GM19023 (cell line): ENCODE measurements around the gene MAGEA6.
"Not testable (repeated sequence)": the region's sequence is repeated elsewhere in the genome, so short reads cannot be mapped to it uniquely, and the experiment has no call there.

ENCODE experiments used
- ATAC-seq: cut with Tn5 transposase; IDR thresholded peaks from one replicate; pipeline ENCODE4 v1.9.1; 2021; ENCODE audit warnings: mild to moderate bottlenecking, moderate library complexity; ENCODE audit not compliant: unreplicated experiment

The MAGEA6 gene, protein sequence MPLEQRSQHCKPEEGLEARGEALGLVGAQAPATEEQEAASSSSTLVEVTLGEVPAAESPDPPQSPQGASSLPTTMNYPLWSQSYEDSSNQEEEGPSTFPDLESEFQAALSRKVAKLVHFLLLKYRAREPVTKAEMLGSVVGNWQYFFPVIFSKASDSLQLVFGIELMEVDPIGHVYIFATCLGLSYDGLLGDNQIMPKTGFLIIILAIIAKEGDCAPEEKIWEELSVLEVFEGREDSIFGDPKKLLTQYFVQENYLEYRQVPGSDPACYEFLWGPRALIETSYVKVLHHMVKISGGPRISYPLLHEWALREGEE

DNA sequence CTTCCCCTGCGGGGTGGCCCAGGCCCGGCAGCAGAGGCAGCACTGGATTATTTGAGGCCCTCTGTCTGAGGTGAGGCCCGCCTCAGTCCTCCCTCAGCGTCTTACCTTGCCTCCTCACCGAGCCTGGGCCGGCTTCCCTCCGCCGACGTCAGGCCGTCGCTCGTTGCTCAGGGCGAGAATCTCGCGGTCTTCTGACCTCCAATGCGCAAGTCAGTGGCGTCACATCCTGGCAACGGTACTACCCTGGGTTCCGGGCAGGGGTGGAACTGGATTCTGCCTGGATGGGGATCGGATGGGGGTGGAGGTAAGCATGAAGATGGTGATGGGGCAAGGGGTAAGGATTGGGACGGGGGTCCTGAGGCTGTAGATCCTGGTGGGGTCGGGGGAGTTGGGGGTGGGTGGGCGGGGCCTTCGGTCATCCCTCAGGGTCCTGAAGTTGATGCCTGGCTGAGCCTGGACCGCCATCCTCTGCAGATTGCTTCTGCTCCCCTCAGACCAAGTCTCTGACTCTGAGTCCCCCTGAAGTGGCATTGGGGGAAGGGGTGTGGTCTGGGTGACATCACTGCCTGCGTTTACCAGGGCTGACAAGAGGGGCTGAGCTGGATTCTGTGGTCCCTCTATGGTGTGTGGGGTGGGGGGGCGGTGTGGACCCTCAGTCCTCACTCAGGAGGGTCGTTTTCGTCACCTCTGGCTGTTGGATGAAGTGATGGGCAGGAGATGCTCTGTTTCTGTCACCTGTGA, at the start of gene MAGEA6:
TSS of gene MAGEA6 (minus strand) at position 141 of the 741 bp plus-strand sequence. CDS start 2,039 bp downstream, outside the sequence.
- ATAC-seq: not testable (repeated sequence)

DNA sequence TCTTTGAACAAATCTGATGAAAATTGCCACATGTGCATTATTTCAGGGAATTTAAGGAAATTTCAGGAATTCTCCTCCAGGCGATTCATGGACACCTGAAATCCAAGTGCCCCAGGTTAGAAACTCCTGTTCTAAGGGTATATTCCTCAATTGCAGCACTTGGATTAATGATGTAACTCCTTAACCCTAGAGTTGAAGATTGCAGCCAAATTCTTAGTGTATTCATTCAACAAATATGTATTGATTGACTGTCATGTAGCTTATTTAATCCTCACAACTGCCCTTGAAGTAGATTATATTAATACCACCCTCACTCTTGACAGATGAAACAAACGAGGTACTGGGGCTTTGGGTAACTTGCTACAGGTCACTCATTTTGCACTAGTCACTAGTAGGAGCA, 49.8 kb upstream of the MAGEA6 start:
- ATAC-seq: no peak

- ATAC-seq: no peak
Measured at GRCh38 chrX:152818356-152818755, 48.9 kb upstream of the MAGEA6 start.

DNA sequence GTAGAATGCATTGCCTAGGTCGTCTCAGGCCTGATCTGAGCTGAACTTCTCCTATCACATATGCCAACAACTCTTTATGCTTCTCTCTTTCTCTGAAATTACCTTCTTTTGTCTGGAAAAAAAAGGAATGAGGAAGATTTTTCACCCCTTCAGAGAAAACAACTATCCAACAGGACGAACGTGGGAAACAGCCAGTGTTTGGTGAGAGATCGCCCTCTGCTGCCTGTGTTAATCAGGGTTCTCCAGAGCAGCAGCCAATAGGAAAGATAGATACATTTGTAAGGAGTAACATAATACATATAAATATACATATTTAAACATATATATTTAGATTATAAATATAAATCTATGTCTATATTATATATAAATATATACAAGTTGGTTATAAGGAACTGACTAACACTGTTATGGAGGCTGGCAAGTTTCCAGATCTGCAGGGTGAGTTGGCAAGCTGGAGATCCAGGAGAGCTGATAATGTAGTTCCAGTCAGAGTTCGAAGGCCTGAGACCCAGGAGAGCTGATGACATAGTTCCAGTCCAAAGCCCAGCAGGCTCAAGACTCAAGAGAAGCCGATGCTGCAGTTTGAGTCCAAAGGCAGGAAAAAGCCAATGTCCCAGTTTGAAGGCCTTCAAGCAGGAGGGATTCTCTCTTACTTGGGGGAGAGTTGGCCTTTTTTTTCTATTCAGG, 47.7 kb upstream of the MAGEA6 start:
- ATAC-seq: no peak

DNA sequence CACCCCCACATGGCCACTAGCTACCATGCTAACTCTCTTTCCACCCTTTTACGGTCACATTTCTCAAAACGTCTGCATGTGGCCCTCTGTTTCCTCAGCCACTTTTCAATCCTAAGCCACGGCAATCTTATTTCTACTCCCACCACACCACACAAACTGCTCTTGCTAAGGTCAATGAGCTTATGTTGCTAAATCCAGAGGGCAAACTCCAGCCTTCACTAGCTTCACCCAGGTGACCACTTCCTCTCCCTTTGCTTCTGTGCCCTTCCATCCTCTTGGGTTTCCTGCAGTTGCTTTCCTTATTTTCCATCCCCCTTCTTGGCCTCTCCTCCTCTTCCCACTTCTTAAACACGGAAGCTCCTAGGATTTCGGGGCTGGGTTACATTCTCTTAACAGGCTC, 44.6 kb upstream of the MAGEA6 start:
- ATAC-seq: no peak

- ATAC-seq: no peak
Measured at GRCh38 chrX:152813206-152813605, 43.7 kb upstream of the MAGEA6 start.

- ATAC-seq: no peak
Measured at GRCh38 chrX:152810403-152810802, 40.9 kb upstream of the MAGEA6 start.

GRCh38 chrX:152806035-152806434, 36.5 kb upstream of the MAGEA6 start:
- ATAC-seq: no peak

GRCh38 chrX:152798945-152799344, 29.5 kb upstream of the MAGEA6 start:
- ATAC-seq: no peak

DNA sequence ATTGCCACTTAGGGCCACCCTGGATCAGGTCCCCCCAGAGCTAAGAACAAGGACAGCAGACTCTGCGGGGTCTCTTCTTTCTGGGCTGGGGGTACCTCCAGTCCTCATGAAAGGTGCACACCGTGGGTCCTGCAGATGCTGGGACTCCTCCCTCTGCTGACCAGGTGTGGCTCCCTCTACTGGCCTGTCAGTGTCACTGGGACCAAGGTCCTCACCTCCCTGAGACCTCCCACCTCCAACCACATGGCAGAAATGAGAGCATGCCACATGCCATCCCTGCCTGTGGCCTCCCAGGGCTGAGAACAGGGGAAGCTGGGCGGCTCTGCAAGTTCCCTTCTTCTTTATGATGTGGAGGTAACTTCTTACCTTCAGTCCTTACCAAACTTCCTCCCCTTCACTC, 17.6 kb upstream of the MAGEA6 start:
- ATAC-seq: peak; percentile 90

DNA sequence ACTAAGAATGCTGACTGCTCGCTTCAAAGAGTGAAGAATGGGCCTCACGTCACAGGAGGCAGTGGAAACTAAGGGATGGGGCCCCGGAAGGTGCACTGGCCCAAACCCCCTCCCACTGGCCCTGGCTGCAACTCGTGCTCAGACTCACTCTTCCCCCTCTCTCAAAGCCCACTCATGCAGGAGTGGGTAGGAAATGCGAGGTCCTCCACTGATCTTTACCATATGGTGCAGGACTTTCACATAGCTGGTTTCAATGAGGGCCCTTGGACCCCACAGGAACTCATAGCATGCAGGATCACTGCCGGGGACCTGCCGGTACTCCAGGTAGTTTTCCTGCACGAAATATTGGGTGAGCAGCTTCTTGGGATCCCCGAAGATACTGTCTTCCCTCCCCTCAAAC, 2.9 kb downstream of the MAGEA6 start:
- ATAC-seq: not testable (repeated sequence)

DNA sequence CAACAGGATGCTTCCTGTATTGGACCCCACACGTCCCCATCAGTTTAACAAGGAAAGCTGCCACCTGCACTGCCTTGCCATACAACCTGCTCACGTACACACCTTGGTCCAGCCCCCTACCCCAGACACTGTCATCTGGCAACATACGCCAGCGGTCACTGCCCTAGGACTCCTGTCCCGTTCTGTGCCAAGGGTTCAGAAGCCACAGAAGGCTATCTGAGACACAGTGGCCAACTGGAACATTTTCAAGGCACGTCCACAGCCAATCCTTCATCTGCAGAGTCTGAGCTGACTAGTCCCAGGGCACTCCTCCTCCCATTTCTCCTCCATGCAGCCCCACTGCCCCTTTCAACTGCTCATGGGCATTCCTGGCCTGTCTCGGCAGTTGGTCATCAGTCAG, 7.9 kb downstream of the MAGEA6 start:
- ATAC-seq: not testable (repeated sequence)

DNA sequence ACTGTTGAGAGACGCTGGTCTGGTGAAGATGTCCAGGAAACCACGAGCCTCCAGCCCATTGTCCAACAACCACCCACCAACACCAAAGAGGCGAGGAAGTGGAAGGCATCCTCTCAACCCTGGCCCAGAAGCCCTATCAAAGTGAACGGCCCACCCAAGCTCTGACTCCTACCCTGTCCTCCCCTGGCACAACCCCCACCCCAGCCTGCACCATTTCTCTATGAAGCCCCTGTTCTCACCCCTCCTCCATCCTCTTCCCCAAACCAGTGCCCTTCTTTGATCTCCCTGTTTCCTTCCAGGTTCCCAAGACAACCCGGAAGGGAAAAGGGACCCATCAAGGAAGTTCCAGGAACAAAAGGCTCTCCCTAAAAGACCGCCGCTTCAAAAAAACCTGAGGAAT, 9.9 kb downstream of the MAGEA6 start:
- not testable (repeated sequence) for ATAC-seq

DNA sequence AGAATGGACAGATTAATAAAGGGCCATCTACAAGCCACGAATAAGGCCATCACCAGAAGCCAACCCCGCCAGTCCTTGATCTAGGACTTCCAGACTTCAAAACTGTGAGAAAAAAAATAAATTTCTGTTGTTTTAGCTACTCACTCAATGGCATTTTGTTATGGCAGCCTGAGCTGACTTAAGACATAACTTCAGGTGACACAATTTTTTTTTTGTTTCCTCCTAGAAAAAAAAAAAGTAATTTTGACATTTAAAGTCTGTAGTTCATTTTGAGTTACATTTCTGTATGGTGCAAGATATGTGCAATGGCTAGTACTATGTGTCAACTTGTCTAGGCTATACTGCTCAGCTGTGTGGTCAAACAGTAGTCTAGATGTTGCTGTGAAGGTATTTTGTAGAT, 10.6 kb downstream of the MAGEA6 start, which contains the start of gene CSAG3:
TSS of gene CSAG3 (plus strand) at position 301 of the 400 bp plus-strand sequence.
- not testable (repeated sequence) for ATAC-seq

GRCh38 chrX:152754871-152755270, 14.6 kb downstream of the MAGEA6 start:
- ATAC-seq: not testable (repeated sequence)

GRCh38 chrX:152753686-152754650, 15.5 kb downstream of the MAGEA6 start, which contains the start of gene MAGEA2:
TSS of gene MAGEA2 (minus strand) at chrX:152753842. CDS start at chrX:152751363, 2,479 bp downstream.
- not testable (repeated sequence) for ATAC-seq

DNA sequence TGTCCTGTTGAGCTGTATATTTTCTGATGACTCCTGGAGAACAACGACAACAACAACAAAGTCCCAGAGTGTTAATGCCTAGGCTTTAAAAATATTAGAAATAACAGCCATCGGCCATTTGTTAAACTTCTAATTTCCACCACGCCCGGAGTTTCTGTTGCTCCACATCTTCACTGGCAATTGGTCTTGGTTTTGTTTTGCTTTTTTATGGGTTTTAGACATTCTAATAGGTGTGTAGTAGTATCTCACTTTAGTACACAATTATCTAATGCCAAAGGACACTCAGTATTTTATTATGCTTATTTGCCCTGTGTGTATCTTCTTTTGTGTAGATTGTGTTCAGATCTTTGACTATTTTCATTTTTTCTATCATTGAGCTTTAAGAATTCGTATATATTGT, 30.9 kb downstream of the MAGEA6 start:
- ATAC-seq: no peak

DNA sequence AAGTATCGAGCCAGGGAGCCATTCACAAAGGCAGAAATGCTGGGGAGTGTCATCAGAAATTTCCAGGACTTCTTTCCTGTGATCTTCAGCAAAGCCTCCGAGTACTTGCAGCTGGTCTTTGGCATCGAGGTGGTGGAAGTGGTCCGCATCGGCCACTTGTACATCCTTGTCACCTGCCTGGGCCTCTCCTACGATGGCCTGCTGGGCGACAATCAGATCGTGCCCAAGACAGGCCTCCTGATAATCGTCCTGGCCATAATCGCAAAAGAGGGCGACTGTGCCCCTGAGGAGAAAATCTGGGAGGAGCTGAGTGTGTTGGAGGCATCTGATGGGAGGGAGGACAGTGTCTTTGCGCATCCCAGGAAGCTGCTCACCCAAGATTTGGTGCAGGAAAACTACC, 33.0 kb downstream of the MAGEA6 start:
- ATAC-seq: not testable (repeated sequence)

- no peak for ATAC-seq
Measured at GRCh38 chrX:152735860-152736511, 33.5 kb downstream of the MAGEA6 start.

DNA sequence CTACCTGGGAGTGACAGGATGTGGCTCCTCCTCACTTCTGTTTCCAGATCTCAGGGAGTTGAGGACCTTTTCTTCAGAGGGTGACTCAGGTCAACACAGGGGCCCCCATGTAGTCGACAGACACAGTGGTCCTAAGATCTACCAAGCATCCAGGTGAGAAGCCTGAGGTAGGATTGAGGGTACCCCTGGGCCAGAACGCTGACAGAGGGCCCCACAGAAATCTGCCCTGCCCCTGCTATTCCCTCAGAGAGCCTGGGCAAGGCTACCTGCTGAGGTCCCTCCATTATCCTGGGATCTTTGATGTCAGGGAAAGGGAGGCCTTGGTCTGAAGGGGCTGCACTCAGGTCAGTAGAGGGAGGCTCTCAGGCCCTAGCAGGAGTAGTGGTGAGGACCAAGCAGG, 34.4 kb downstream of the MAGEA6 start:
- no peak for ATAC-seq
